Small intestine (tissue), 7 donors: ENCODE results near the gene ARSI. TPM values are rescaled to one million over a fixed set of nuclear protein-coding genes. Genes with fewer than 3 reads are reported as not detected.

Source experiments
- DNase-seq, 2 donors: peaks; one replicate each; pipeline versions ENCODE4 v3.0.0 to v3.0.0-alpha.2; 2013
- FAIRE-seq: peaks from 2 replicates; lab custom pipeline; 2012; peaks lifted over from hg19 to GRCh38; lab: Jason Lieb, UNC
- H3K27ac ChIP-seq, 3 donors: one replicate each; pipeline ENCODE4 v1.5.1; 2013; ENCODE audit warnings: low read length in 2 of 3, mild to moderate bottlenecking in 2 of 3, control low read depth in 1 of 3, inconsistent platforms in 1 of 3, low read depth in 1 of 3, moderate library complexity in 1 of 3
- H3K27me3 ChIP-seq, 3 donors: one replicate each; pipeline ENCODE4 v1.6.1; 2013; ENCODE audit warnings: low read length in 3 of 3, inconsistent platforms in 1 of 3; ENCODE audit not compliant: control insufficient read depth in 3 of 3, insufficient read depth in 3 of 3
- H3K36me3 ChIP-seq, 3 donors: one replicate each; pipeline ENCODE4 v1.6.1; 2013; ENCODE audit warnings: low read length in 3 of 3, inconsistent platforms in 1 of 3, low read depth in 1 of 3, mild to moderate bottlenecking in 1 of 3, moderate library complexity in 1 of 3; ENCODE audit not compliant: control insufficient read depth in 3 of 3, insufficient read depth in 2 of 3
- H3K4me1 ChIP-seq, 3 donors: one replicate each; pipeline ENCODE4 v1.6.1; 2013; ENCODE audit warnings: low read length in 2 of 3, inconsistent platforms in 1 of 3, low read depth in 1 of 3, mild to moderate bottlenecking in 1 of 3, moderate library complexity in 1 of 3; ENCODE audit not compliant: control insufficient read depth in 3 of 3, insufficient read depth in 2 of 3
- H3K4me3 ChIP-seq, 3 donors: one replicate each; pipeline ENCODE4 v1.5.1; 2013; ENCODE audit warnings: low read length in 3 of 3, control low read depth in 1 of 3, inconsistent platforms in 1 of 3, low read depth in 1 of 3, mild to moderate bottlenecking in 1 of 3, moderate library complexity in 1 of 3
- H3K9me3 ChIP-seq, 2 donors: one replicate each; pipeline ENCODE4 v1.6.1; 2013; ENCODE audit warnings: low read depth in 1 of 2, low read length in 1 of 2; ENCODE audit not compliant: control insufficient read depth in 2 of 2, insufficient read depth in 1 of 2
- WGBS, 3 donors: extraction: QIAGEN DNeasy Blood & Tissue Kit; methylation state at CpG; one replicate each; pipeline ENCODE4 v1.1.7; 2013; 5-methylcytosine and 5-hydroxymethylcytosine counted together
- polyA plus RNA-seq, 4 donors: library from polyadenylated mRNA; stranded (reverse) in 3 of 4; unstranded in 1 of 4; fragments of 200-250 nt in 3 of 4; fragments of 120-200 nt in 1 of 4; gene quantifications; one replicate each; pipeline versions ENCODE4 v1.2.1 to v1.2.3, GENCODE V29; 2013
- donor health status: healthy with polysubstance abuse.
- donor health status: control.
- donor health status: control.
- donor health status: Bipolar disorder and iron deficiency.
- donor health status: healthy.

The ARSI gene
- polyA plus RNA-seq, 4 donors = 0.40 to 1.4 TPM; not detected in 2

DNA sequence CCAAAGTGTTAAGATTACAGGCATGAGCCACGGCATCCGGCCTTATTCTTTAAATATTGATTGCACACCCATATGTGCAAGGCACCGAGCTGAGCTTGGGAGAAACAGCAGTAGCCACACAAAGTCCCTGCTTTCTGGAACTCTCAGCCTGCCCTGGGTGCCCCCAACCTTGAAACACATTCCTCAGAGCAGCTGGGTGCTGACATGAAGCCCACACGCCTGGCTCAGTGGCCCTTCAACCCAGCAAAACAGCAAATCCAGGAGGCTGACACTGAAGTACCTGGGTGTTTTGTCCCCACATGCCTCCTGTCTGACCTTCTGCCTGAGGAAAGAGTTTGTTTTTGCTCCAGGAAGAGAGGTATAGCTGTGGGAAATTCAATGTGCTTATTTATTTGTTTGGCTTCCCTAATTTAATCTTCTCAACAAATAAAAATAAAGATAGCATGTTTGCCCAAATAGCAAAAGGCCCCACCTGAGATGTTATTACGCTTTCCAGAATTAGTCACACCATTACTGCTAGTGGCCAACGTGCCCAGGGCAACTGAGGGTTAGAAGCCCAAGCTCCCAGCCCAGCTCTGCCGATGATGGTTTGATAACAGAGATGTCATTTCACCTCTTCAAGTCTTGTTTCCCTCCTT lies 41.4 kb upstream of the ARSI start:
- H3K4me3 ChIP-seq = no peak overlapping the region
- WGBS, 3 donors = 77 to 84% (median 79%) methylated on average over 7 of the region's 7 CpGs
- FAIRE-seq = no peak
- no peak overlapping the region for H3K27ac ChIP-seq
- no peaks in the 10 kb centered on the region for H3K4me1 ChIP-seq
- DNase-seq = no peak
- no peaks in the 10 kb centered on the region for H3K9me3 ChIP-seq
- H3K36me3 ChIP-seq = no peaks in the 10 kb centered on the region
- H3K27me3 ChIP-seq = no peaks in the 10 kb centered on the region

- Histone ChIP-seq H3K4me1 (no peaks in the 10 kb centered on the region), H3K9me3 (no peaks in the 10 kb centered on the region), H3K36me3 (no peaks in the 10 kb centered on the region), H3K27me3 (no peaks in the 10 kb centered on the region), H3K27ac (no peak overlapping the region), H3K4me3 (no peak overlapping the region)
- 87 to 90% (median 90%) methylated on average over 5 of the region's 5 CpGs for WGBS, 3 donors
- FAIRE-seq (no peak), DNase-seq (no peak)
Observed at GRCh38 chr5:150342583-150342982, 39.9 kb upstream of the ARSI start.

- 80 to 100% (median 96%) methylated on average over 1 of the region's 1 CpG for WGBS, 3 donors
- H3K36me3 ChIP-seq = no peaks in the 10 kb centered on the region
- no peaks in the 10 kb centered on the region for H3K4me1 ChIP-seq
- no peaks in the 10 kb centered on the region for H3K27me3 ChIP-seq
- no peaks in the 10 kb centered on the region for H3K9me3 ChIP-seq
- H3K27ac ChIP-seq = no peak overlapping the region
- no peak overlapping the region for H3K4me3 ChIP-seq
- FAIRE-seq (no peak), DNase-seq (no peak)
Observed at GRCh38 chr5:150341989-150342388, 39.3 kb upstream of the ARSI start.

GRCh38 chr5:150341331-150341730 lies 38.6 kb upstream of the ARSI start:
- 69 to 76% (median 75%) methylated on average over 4 of the region's 4 CpGs for WGBS, 3 donors
- Histone ChIP-seq H3K4me1 (peaks cover 0 to 1% (median 0%) of the 10 kb centered on the region in 3 donors), H3K27ac (no peak overlapping the region), H3K4me3 (no peak overlapping the region), H3K9me3 (no peaks in the 10 kb centered on the region), H3K36me3 (no peaks in the 10 kb centered on the region), H3K27me3 (no peaks in the 10 kb centered on the region)
- DNase-seq (no peak), FAIRE-seq (no peak)

- Histone ChIP-seq H3K27me3 (no peaks in the 10 kb centered on the region), H3K4me1 (peaks cover 0 to 4% (median 0%) of the 10 kb centered on the region in 3 donors), H3K4me3 (no peak overlapping the region), H3K9me3 (no peaks in the 10 kb centered on the region), H3K36me3 (no peaks in the 10 kb centered on the region), H3K27ac (no peak overlapping the region)
- FAIRE-seq (no peak), DNase-seq (no peak)
- 72 to 82% (median 82%) methylated on average over 7 of the region's 7 CpGs for WGBS, 3 donors
Observed at GRCh38 chr5:150340614-150341255, 38.0 kb upstream of the ARSI start.

DNA sequence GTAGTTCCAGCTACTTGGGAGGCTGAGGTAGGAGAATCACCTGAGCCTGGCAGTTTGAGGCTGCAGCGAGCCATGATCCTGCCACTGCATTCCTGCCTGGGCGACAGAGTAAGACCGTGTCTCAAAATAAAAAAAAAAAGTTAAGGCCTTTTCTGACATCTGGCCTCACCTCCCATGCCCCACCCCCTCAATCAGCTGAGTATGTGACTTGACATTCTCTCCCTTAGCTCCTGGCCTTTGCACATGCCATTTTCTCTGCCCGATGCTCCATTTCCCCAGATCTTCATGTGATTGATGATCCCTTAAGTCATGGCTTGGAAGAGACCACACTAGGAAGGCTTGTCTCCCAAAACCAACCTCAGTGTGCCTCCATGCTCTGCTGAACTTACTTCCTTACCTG lies 37.1 kb upstream of the ARSI start:
- DNase-seq = no peak

GRCh38 chr5:150339165-150339564 lies 36.5 kb upstream of the ARSI start:
- Histone ChIP-seq H3K9me3 (no peaks in the 10 kb centered on the region), H3K36me3 (no peaks in the 10 kb centered on the region), H3K4me1 (peaks cover 0 to 4% (median 0%) of the 10 kb centered on the region in 3 donors), H3K27me3 (no peaks in the 10 kb centered on the region), H3K4me3 (no peak overlapping the region), H3K27ac (no peak overlapping the region)
- 46 to 54% (median 50%) methylated on average over 5 of the region's 5 CpGs for WGBS, 3 donors
- FAIRE-seq = no peak
- DNase-seq = no peak

More for the DNA sequence above, 37.1 kb upstream of the ARSI start:
- Histone ChIP-seq H3K36me3 (no peaks in the 10 kb centered on the region), H3K4me3 (no peak overlapping the region), H3K9me3 (no peaks in the 10 kb centered on the region), H3K4me1 (peaks cover 0 to 4% (median 0%) of the 10 kb centered on the region in 3 donors), H3K27me3 (no peaks in the 10 kb centered on the region), H3K27ac (no peak overlapping the region)
- WGBS, 3 donors = 90 to 94% (median 91%) methylated on average over 4 of the region's 4 CpGs
- FAIRE-seq = no peak

DNA sequence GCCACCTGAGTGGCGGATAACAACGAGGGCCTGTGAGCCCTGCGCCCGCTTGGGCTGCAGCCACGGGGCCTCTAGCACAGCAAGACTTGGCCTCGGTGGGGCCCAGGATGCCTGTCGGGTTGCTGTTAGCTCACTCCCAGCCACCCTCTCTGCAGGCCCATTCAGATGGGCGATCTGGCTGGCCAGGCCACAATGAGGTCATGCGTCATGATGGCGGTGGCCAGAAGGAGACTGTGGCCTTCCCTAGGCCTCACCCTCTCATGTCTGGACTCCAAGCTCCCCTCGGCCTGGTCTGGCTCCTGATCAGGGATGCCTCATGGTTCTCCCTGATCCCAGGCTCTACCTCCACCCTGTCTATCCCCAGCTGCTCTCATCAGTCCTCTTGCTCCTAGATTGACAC lies 35.8 kb upstream of the ARSI start:
- DNase-seq (no peak), FAIRE-seq (no peak)
- H3K4me1 ChIP-seq = peaks cover 0 to 4% (median 0%) of the 10 kb centered on the region in 3 donors
- H3K27me3 ChIP-seq = no peaks in the 10 kb centered on the region
- H3K36me3 ChIP-seq = no peaks in the 10 kb centered on the region
- 92 to 93% (median 93%) methylated on average over 11 of the region's 11 CpGs for WGBS, 3 donors
- H3K27ac ChIP-seq = no peak overlapping the region
- H3K9me3 ChIP-seq = no peaks in the 10 kb centered on the region
- H3K4me3 ChIP-seq = no peak overlapping the region
